Choroid plexus epithelial cell (primary cell): Measurements from ENCODE around the gene CLSTN2.

Experiments used
- DNase-seq: peaks from one replicate; pipeline ENCODE4 v3.0.0-alpha.2; 2010; ENCODE audit warnings: low read depth
- H3K4me3 ChIP-seq: 2 replicates; pipeline ENCODE4 v1.5.1; 2011; ENCODE audit warnings: low read depth, mild to moderate bottlenecking, control low read depth, low read length, moderate library complexity
- TF ChIP-seq, protein P1 (sequence below): conservative IDR thresholded peaks from 2 replicates; pipeline ENCODE4 v1.5.1; 2011; ENCODE audit warnings: low read depth, mild to moderate bottlenecking, control low read depth, inconsistent platforms, low read length, moderate library complexity

The CLSTN2 gene

DNA sequence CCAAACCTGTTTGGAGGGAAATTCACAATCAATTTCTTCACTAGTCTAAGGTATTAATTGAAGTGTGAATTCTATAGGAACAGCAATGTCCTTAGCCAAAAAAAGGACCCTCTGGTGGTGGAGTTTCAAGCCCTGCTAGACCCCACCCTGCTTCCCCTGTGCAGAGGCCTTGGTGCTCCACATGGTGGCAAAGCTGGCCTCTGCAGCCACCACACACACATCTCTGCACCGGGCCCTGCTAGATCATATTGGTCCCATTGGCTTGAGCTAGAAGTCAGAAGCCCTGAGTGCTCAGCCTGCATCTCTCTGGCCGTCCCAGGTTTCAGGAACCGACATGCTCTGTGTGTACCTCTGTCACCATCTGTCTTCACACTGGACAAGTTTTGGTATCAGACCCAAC lies 522.0 kb downstream of the CLSTN2 start:
- no peak overlapping the region for H3K4me3 ChIP-seq
- TF ChIP-seq, protein P1, sequence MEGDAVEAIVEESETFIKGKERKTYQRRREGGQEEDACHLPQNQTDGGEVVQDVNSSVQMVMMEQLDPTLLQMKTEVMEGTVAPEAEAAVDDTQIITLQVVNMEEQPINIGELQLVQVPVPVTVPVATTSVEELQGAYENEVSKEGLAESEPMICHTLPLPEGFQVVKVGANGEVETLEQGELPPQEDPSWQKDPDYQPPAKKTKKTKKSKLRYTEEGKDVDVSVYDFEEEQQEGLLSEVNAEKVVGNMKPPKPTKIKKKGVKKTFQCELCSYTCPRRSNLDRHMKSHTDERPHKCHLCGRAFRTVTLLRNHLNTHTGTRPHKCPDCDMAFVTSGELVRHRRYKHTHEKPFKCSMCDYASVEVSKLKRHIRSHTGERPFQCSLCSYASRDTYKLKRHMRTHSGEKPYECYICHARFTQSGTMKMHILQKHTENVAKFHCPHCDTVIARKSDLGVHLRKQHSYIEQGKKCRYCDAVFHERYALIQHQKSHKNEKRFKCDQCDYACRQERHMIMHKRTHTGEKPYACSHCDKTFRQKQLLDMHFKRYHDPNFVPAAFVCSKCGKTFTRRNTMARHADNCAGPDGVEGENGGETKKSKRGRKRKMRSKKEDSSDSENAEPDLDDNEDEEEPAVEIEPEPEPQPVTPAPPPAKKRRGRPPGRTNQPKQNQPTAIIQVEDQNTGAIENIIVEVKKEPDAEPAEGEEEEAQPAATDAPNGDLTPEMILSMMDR, result no peak
- DNase-seq, result no peak

DNA sequence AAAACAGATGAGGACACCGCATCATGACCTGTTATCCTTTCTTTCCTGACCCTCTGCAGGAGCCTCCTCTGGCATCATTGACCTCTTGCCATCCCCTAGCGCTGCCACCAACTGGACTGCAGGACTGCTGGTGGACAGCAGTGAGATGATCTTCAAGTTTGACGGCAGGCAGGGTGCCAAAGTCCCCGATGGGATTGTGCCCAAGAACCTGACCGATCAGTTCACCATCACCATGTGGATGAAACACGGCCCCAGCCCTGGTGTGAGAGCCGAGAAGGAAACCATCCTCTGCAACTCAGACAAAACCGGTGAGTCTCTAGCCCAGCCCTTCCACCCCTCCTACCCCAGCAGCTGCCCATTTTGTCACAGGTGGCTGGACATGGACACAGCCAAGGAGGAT lies 524.5 kb downstream of the CLSTN2 start:
- TF ChIP-seq, protein P1, result no peak
- DNase-seq, result no peak
- no peak overlapping the region for H3K4me3 ChIP-seq

DNA sequence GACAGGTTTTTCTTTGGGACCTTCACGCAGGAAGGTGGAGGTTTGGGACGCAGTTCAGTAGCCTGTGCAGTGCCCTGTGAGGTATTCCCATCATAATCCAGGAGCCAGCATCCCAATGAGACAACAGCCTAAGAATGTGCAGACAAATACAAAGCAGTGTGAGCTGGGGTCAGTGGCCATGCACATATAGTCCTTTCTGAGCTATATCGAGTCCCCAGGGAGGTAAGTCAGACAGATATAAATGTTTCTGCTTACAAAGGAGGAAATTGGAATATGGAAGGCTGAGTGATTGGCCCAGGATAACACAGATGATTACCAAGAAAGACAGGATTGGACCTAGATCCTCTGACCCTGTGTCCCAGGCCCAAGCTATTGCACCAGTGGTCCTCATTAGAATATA lies 526.3 kb downstream of the CLSTN2 start:
- no peak for DNase-seq
- TF ChIP-seq, protein P1, result no peak
- no peak overlapping the region for H3K4me3 ChIP-seq

DNA sequence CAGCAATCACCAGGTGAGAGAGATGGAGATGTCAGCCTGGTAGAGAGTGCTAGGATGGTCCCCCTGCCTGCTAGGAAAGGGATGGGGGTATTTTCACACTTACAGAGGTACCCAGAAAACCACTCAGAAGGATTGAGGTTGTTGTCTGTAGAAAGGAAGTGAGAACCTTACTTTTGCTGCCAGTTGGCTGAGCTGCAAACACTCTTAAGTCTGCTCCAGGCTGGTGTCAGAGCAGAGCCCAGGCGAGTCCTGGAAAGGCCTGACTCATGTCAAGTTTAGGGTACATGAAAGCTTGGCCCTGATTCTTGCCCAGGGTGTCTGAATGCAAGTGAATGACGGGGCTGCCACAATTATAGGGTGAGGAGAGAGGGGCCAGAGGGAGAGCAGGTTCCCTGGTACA lies 528.4 kb downstream of the CLSTN2 start:
- no peak overlapping the region for H3K4me3 ChIP-seq

DNA sequence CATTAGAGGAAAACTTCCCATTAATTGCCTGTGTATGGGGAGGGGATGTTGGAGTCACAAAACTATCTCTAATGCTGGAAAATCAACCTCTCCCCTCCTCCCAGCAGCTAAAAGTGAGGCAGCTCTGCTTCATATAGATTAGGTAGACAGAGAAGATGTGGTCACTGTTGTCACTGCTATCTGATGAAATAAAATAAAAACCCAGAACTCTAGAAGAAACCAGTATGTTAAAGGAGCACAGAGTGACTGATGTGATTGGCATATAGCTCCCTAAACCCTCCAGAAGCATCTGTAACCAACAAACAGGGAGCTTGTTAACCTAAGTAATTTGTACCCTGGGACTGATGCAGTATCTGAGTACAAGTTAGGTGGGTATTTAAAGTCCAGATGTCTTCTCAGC lies 531.0 kb downstream of the CLSTN2 start:
- TF ChIP-seq, protein P1, result no peak
- H3K4me3 ChIP-seq, result no peak overlapping the region
- DNase-seq, result no peak

More for the DNA sequence above, 528.4 kb downstream of the CLSTN2 start:
- no peak for DNase-seq
- TF ChIP-seq, protein P1, result no peak

DNA sequence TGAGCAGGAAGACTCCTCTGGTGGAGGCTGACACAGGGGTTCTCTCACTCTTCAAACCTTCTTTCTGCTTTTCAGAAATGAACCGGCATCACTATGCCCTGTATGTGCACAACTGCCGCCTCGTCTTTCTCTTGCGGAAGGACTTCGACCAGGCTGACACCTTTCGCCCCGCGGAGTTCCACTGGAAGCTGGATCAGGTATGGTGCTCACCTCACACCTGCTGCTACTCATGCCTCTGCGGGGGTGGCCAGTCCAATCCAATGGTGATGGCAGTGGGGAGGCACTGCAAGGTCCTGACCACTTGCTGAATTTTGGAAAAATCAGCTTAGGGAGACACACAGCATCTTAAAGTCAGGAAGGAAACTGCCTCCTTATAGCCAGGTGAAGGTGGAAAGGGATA lies 531.5 kb downstream of the CLSTN2 start:
- TF ChIP-seq, protein P1, result no peak
- no peak for DNase-seq
- no peak overlapping the region for H3K4me3 ChIP-seq

DNA sequence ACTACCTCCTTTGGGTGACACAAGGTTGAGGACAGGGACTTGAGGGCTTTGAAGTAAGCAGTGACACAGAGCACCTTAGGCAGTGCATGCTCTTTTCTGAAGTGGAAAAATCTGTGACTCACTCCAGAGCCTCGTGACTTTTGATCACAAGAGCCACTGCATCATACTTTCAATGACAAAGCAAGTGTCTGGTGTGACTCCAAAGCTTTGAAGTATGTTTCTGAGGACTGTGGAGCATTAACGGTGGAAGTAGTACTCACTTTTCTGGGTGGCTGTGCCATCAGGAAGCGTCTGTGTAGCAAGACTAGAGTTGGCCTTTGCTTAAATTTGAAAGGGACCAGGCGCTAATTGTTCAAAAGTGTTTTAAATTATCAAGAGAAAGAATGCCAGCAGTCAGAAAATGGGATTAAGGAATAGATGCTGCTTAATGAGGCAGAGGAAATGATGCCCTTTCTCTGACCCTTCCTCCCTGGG lies 532.2 kb downstream of the CLSTN2 start:
- H3K4me3 ChIP-seq, result no peak overlapping the region
- TF ChIP-seq, protein P1, result no peak
- DNase-seq, result peak; percentile 22
